HEK293 (cell line): Measurements from ENCODE around the gene PARD3.

ENCODE experiments used
- CTCF ChIA-PET: fragments of 350-600 bp; formaldehyde crosslinking; extraction: SDS; loops from one replicate; lab custom pipeline; 2021; ENCODE audit warnings: antibody characterized with exemption; lab: Yijun Ruan, JAX
- POLR2A ChIA-PET: fragments of 300-600 bp; formaldehyde crosslinking; extraction: SDS; loops from one replicate; lab custom pipeline; 2020; ENCODE audit warnings: antibody characterized with exemption, inconsistent platforms; lab: Yijun Ruan, JAX
- H3K27ac ChIP-seq: fragments of 200-500 bp; sonication (Bioruptor generic); 2 replicates; pipeline ENCODE4 v1.5.1; 2014; ENCODE audit warnings: low read depth, low read length, control low read depth, inconsistent platforms; ENCODE audit errors: extremely low read depth
- H3K36me3 ChIP-seq, 2 experiments: fragments of 200-500 bp in 1 of 2; sonication (Bioruptor generic) in 1 of 2; 1 replicate in 1 of 2; 2 replicates in 1 of 2; pipeline ENCODE4 v1.5.1; 2014 to 2017; ENCODE audit warnings: inconsistent platforms in 2 of 2, low read length in 2 of 2; ENCODE audit not compliant: control insufficient read depth in 2 of 2, insufficient read depth in 1 of 2
- H3K4me1 ChIP-seq: fragments of 200-500 bp; sonication (Bioruptor generic); 2 replicates; pipeline ENCODE4 v1.5.1; 2014; ENCODE audit warnings: mild to moderate bottlenecking, low read length, inconsistent platforms; ENCODE audit not compliant: control insufficient read depth, insufficient read depth
- H3K4me3 ChIP-seq: 2 replicates; pipeline ENCODE4 v1.5.1; 2011; ENCODE audit warnings: low read depth, mild to moderate bottlenecking, control low read depth, low read length, moderate library complexity
- H3K9me3 ChIP-seq: fragments of 200-500 bp; sonication (Bioruptor generic); 2 replicates; pipeline ENCODE4 v1.5.1; 2014; ENCODE audit warnings: low read depth, low read length, inconsistent platforms; ENCODE audit not compliant: control insufficient read depth, insufficient read depth
- ATF2 ChIP-seq: fragments of 450-650 bp; formaldehyde crosslinking; IDR thresholded peaks from 2 replicates; pipeline ENCODE4 v1.5.1; 2016; ENCODE audit warnings: missing biosample characterization, missing genetic modification characterization, low read depth
- ELK4 ChIP-seq: IDR thresholded peaks from 2 replicates; pipeline ENCODE4 v1.6.1; 2011; ENCODE audit warnings: mild to moderate bottlenecking, low read depth, low read length, borderline replicate concordance
- FEZF1 ChIP-seq: fragments of 450-650 bp; formaldehyde crosslinking; IDR thresholded peaks from 2 replicates; pipeline ENCODE4 v1.5.1; 2016; ENCODE audit warnings: missing biosample characterization, missing genetic modification characterization
- GLI2 ChIP-seq: fragments of 450-650 bp; formaldehyde crosslinking; IDR thresholded peaks from 2 replicates; pipeline ENCODE4; 2017; ENCODE audit warnings: missing biosample characterization, missing genetic modification characterization, low read depth, borderline replicate concordance
- OSR2 ChIP-seq: fragments of 450-650 bp; formaldehyde crosslinking; IDR thresholded peaks from 2 replicates; pipeline ENCODE4 v1.5.1; 2016; ENCODE audit warnings: missing biosample characterization, missing genetic modification characterization
- REST ChIP-seq: fragments of 450-650 bp; formaldehyde crosslinking; IDR thresholded peaks from 2 replicates; pipeline ENCODE4 v1.5.1; 2016; ENCODE audit warnings: missing biosample characterization, missing genetic modification characterization
- SETDB1 ChIP-seq: IDR thresholded peaks from one replicate; pipeline ENCODE4 v1.6.1; 2017; ENCODE audit warnings: mild to moderate bottlenecking, low read length, moderate library complexity, mixed read lengths; ENCODE audit not compliant: insufficient read length
- SP3 ChIP-seq: fragments of 450-650 bp; formaldehyde crosslinking; IDR thresholded peaks from 2 replicates; pipeline ENCODE4 v1.5.1; 2016; ENCODE audit warnings: missing biosample characterization, missing genetic modification characterization
- ZNF138 ChIP-seq: fragments of 450-650 bp; formaldehyde crosslinking; IDR thresholded peaks from 2 replicates; pipeline ENCODE4 v1.5.1; 2016; ENCODE audit warnings: missing biosample characterization, missing genetic modification characterization, borderline replicate concordance
- ZNF140 ChIP-seq: fragments of 450-650 bp; formaldehyde crosslinking; IDR thresholded peaks from 2 replicates; pipeline ENCODE4 v1.5.1; 2016; ENCODE audit warnings: missing biosample characterization, missing genetic modification characterization
- ZNF19 ChIP-seq: fragments of 450-650 bp; formaldehyde crosslinking; IDR thresholded peaks from 2 replicates; pipeline ENCODE4; 2016; ENCODE audit warnings: missing biosample characterization, missing genetic modification characterization, low read depth
- ZNF266 ChIP-seq: fragments of 450-650 bp; formaldehyde crosslinking; IDR thresholded peaks from 2 replicates; pipeline ENCODE4 v1.5.1; 2016; ENCODE audit warnings: missing biosample characterization, missing genetic modification characterization, low read depth
- ZNF280D ChIP-seq: fragments of 450-650 bp; formaldehyde crosslinking; IDR thresholded peaks from 2 replicates; pipeline ENCODE4 v1.5.1; 2016; ENCODE audit warnings: missing biosample characterization, missing genetic modification characterization
- ZNF341 ChIP-seq: fragments of 450-650 bp; formaldehyde crosslinking; IDR thresholded peaks from 2 replicates; pipeline ENCODE4; 2016; ENCODE audit warnings: low read depth, missing biosample characterization, missing genetic modification characterization
- ZNF76 ChIP-seq: fragments of 450-650 bp; formaldehyde crosslinking; IDR thresholded peaks from 2 replicates; pipeline ENCODE4; 2016; ENCODE audit warnings: low read depth, missing biosample characterization, missing genetic modification characterization, borderline replicate concordance
- ZNF830 ChIP-seq: fragments of 450-650 bp; IDR thresholded peaks from 2 replicates; pipeline ENCODE4 v1.5.0; 2018; ENCODE audit warnings: missing biosample characterization, missing genetic modification characterization, low read depth, mild to moderate bottlenecking, moderate library complexity
- ZNF837 ChIP-seq: fragments of 450-650 bp; formaldehyde crosslinking; IDR thresholded peaks from 2 replicates; pipeline ENCODE4 v1.5.1; 2016; ENCODE audit warnings: missing biosample characterization, missing genetic modification characterization
- ZSCAN23 ChIP-seq: fragments of 450-650 bp; formaldehyde crosslinking; IDR thresholded peaks from 2 replicates; pipeline ENCODE4 v1.5.1; 2016; ENCODE audit warnings: missing biosample characterization, missing genetic modification characterization
- ZSCAN4 ChIP-seq: fragments of 450-650 bp; formaldehyde crosslinking; IDR thresholded peaks from 2 replicates; pipeline ENCODE4 v1.5.1; 2017; ENCODE audit warnings: missing biosample characterization, missing genetic modification characterization

Gene PARD3

GRCh38 chr10:34133406-34133805 lies 681.7 kb downstream of the PARD3 start:
- TF ChIP-seq ZNF19 (tag by site-specific recombination) (no peak), ZNF830 (tag by site-specific recombination) (no peak), ZSCAN23 (tag by site-specific recombination) (no peak), ZNF76 (tag by site-specific recombination) (no peak), GLI2 (tag by site-specific recombination) (no peak), ATF2 (tag by site-specific recombination) (no peak), ZNF138 (tag by site-specific recombination) (no peak), ZNF280D (tag by site-specific recombination) (no peak), SP3 (tag by site-specific recombination) (no peak), SETDB1 (no peak), ZNF341 (tag by site-specific recombination) (no peak), ZNF140 (tag by site-specific recombination) (no peak), REST (tag by site-specific recombination) (no peak), OSR2 (tag by site-specific recombination) (no peak), ELK4 (no peak), ZNF266 (tag by site-specific recombination) (no peak), FEZF1 (no peak), ZSCAN4 (tag by site-specific recombination) (no peak), ZNF837 (tag by site-specific recombination) (no peak)

More at GRCh38 chr10:34133406-34133805, 681.7 kb downstream of the PARD3 start:
- CTCF ChIA-PET: no interaction called here
- POLR2A ChIA-PET: interaction anchor here (0.6 kb wide), 1 partner anchor 238 kb away, joined by 6 read pairs; no protein-coding TSS in a partner anchor
- peaks cover 0 to 7% of the 10 kb centered on the region in 2 experiments; a peak in 2 of 3 replicates for H3K36me3 ChIP-seq
- no peak overlapping the region for H3K4me3 ChIP-seq
- H3K9me3 ChIP-seq: no peaks in the 10 kb centered on the region
- no peaks in the 10 kb centered on the region for H3K4me1 ChIP-seq
- H3K27ac ChIP-seq: no peak overlapping the region
